GM18499 (cell line): ENCODE measurements around the gene MND1.

Experiments
- ATAC-seq: cut with Tn5 transposase; IDR thresholded peaks from one replicate; pipeline ENCODE4 v1.9.1; 2021; ENCODE audit warnings: moderate number of reproducible peaks; ENCODE audit not compliant: insufficient read depth, unreplicated experiment

Gene MND1, protein sequence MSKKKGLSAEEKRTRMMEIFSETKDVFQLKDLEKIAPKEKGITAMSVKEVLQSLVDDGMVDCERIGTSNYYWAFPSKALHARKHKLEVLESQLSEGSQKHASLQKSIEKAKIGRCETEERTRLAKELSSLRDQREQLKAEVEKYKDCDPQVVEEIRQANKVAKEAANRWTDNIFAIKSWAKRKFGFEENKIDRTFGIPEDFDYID

DNA sequence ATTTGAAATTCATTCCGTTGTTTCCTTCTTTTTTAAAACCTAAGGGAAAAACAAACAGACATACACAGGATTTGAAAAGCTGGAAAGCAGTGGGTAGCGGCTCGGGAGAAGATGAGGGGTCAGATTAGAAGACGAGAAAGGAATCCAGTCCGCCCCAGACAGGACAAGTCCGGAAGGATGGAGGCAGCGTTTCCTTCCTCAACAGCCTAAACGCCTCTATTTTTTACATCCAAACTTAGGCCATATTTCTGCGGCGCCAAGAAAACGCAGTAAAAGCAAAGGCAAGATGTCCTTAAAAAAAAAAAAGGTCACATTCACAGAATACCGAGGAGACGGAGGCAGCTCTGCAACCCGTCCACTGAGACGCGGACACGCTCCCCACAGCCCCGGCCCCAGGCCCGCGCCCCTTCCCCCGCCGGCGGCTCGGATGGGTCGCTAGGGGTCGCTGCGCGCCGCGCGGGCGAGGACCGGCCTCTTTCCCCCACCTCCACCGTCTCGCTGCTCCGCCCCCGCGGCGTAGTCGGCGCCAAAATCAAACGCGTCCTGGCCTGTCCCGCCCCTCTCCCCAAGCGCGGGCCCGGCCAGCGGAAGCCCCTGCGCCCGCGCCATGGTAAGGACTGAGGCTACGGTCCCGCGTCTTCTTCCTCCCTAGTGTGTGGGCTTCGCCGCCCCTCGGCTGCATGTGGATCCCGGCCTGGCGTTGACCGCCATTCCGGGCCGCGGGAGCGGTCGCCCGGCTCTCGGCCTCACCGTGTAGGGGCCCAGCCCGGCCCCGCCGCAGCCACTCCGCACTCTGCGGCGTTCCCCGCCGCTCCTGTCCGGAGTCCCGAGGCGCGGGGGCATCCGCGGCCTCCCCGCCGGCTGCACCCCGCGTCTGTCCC, at the start of gene MND1:
Gene MND1, plus strand, starts transcription at position 558 of the 881 bp plus-strand sequence. Its CDS starts 50 bp downstream, at position 608.
- peak; percentile 42 for ATAC-seq

DNA sequence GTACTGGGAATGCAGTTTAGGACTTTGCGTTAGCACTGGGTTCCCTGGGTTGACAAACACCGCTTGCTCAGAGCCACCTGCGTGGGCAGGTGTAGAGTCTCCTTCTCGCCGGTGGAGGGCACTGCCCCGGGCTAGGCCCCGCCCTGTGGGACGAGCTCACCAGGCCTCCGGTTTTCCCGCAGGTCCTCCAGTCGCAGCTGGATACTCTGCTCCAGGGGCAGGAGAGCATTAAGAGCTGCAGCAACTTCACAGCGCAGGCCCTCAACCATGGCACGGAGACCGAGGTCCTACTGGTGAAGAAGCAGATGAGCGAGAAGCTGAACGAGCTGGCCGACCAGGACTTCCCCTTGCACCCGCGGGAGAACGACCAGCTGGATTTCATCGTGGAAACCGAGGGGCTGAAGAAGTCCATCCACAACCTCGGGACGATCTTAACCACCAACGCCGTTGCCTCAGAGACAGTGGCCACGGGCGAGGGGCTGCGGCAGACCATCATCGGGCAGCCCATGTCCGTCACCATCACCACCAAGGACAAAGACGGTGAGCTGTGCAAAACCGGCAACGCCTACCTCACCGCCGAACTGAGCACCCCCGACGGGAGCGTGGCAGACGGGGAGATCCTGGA, 49.2 kb upstream of the MND1 start:
- no peak for ATAC-seq

DNA sequence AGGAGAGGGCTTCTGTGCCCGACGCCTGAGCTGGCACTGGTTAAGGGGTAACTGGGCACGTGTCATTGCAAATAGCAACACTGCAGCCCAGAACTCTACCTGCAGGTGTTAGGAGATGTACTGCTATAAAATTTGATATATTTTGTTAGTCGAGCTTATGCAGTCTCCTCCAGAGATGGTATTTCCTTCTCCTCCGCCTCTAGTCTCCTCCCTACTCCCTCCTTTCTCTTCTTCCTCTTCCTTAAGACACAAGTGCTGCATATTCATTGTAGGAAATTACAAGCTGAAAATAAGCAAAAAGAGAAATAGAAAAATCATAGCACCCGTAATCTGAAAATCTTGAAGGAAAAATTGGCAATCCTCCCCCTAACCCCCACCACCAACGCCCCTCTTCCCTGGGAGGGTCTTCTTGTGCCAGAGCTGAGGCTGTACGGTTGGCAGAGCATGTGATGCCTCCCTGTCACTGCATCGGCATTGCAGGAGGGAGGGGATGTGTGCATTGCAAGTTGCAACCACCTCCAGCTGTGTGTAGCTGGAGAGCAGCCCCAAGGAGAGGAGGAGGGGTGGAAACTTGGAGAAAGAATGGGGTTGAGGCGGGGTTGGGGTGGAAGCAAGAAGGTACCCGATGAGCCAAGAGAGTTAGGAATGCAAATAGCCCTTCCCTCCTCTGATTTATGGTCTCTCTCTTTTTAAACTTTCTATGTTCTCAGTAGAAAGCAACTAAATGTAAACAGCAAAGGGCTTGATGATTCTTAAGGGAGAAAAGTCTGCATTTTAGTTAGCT, 48.3 kb upstream of the MND1 start:
- no peak for ATAC-seq

DNA sequence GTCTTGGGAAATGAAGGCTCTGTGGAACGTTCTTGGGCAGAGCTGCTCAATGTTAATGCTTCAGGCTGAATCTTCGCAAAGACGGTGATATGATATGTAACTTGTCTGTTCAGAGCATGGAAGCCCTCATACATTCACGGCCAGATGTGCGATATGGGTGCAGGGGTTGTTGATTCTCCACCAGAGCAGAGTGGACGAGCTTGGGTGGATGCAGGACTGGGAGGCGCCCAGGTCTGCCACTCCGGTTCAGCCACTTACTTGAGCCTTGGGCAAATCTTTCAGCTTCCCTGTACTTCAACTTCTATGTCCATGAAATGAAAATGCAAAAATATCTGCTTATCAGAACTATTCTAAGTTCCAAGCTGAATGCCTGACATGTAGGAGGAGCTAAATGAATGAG, 47.4 kb upstream of the MND1 start:
- no peak for ATAC-seq

DNA sequence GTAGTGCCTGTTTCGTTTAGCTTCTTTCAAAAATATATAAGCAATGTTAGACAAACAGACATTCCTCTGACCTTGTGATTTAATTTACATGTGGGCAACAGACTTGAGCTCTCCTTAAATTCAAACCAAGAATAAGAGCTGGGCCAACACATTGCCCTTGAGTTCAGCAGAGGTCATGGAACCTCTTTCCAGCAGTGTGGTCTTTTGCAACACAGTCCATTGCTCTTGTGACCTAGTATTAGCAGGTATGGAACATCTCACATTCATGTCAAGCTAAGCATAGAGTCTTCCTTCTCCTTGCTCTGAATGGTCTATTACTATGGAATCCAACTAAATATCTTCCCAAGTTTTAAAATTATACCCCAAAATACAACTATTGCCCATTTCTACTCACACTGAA, 33.7 kb upstream of the MND1 start:
- no peak for ATAC-seq

DNA sequence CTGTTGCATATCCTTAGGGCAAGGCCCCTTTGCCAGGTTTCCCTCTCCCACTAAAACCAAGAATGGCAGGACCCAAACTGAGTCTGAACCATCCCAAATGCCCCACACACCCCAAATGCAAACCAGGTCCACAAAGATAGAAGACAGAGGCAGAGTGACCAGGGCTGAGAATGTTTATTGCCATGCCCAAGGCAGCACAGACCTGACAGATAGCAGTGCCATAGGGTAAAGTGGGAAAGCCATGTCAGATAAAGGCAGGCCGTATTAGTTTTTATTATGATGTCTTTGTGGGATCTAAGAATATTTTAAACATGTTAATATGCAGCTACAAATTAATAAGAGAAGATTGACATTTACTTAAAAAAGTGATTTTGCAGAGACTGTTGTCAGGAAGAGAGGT, 29.6 kb upstream of the MND1 start:
- ATAC-seq: no peak

DNA sequence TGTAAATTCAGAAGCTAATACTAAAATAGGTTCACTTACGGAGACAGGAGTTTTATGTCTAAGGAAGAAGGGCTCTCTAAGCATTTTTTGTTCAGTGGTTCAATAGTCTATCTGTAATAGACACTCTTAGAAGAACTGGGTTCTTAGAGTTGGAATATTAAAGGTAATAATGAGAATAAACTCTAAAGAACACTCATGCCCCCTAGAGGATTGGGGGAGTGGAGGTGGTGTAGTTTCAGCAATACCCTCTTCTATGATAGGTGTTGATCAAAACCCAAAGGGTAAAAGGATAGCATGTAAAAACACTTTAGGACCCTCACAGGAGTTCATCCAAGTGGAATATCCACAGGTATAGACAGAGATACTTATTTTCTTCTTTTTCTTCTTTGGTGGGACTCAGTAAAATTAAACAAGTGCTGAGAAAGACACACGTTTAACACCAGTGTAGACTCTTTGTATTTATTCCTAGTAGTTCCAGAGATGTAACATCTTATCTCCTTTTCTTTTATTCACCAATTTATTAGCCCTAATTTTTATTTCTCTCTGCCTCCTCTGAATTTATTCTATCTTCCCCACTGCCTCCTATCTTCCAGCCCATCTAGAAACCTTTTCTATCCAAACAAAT, 25.7 kb upstream of the MND1 start:
- ATAC-seq: no peak

DNA sequence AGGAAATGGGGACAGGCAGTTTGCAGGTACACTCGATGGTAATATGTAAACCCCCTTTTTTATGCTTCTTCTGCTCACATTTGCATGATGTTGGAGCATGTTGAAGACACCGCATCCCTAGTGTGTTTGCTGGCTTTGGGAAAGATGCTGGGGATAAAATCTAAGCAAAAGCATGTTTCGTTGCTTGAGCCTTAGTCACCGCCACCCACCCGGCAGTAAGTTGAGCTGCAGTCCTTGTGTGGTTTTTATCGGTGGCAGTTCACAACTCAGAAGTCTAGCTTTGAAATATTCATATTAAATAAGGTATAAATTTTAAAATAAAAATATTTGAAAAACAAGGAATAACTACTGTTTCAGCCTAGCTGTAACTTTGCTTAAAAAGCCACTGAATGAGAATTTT, 21.7 kb upstream of the MND1 start:
- no peak for ATAC-seq

DNA sequence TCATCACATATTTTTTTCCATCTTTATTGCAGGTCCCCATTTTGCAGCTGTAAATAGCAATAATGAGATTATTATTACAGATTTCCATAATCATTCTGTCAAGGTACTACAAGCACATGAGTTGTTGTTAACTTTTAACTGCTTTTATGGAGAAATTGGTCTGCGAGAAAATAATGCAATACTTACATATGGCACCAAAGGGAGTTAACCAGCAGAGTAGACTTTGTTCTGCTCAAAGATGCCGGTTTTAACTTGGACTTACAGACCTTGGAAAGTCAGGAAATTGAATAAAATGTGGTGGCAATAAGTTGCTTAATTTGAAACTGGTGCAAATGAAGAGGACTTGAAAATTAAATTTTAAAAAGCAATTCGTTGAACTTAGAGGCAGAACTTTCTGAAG, 20.4 kb upstream of the MND1 start:
- no peak for ATAC-seq

DNA sequence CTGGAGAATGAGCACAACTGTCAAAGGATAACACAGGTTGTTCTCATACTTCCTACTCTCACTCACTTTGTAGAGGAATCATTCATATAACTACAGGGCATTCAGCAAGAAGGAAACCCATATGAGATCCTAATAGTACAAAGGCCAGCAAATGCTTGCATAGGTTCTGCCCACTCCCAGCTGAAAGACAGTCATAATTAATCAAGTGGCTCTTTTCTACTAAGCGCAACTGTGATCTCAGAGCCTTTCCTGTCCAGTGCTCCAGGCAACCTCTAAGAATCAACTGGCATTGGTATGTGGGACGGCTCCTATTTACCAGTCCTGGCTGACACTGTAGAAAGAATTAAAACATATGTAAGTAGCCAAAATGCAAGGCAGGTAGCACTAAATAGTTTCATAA, 18.9 kb upstream of the MND1 start:
- no peak for ATAC-seq

DNA sequence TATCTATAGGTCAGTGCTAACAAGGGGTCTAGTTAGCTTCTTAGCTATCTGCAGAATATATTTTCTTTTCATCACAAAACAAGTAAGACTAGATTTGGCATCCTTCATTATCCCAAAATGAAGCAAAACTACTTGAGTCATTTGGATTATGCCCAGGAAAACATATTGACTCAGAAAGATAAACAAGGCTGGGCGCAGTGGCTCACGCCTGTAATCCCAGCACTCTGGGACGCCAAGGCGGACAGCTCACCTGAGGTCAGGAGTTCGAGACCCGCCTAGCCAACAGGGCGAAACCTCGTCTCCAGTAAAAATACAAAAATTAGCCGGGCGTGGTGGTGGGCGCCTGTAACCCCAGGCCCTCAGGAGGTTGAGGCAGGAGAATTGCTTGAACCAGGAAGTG, 18.0 kb upstream of the MND1 start:
- ATAC-seq: no peak

DNA sequence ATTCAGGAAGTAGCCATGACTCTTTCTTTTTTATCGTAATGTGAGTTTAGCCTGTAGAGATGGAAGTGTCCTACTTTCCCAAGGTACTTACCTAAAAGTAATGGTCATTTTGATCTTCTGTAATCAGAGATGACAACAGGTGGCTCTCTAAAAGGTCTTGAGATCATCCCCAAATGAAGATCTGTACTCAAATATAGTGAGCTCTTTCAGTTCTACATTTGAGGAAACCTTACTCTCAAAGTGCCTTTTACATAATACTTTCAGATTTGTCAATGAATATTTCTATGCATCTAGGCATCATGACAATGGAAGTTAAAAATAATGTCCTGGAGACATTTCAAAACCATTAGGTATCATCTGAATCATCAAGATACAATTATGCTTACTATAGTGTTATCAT, 17.2 kb upstream of the MND1 start:
- no peak for ATAC-seq

DNA sequence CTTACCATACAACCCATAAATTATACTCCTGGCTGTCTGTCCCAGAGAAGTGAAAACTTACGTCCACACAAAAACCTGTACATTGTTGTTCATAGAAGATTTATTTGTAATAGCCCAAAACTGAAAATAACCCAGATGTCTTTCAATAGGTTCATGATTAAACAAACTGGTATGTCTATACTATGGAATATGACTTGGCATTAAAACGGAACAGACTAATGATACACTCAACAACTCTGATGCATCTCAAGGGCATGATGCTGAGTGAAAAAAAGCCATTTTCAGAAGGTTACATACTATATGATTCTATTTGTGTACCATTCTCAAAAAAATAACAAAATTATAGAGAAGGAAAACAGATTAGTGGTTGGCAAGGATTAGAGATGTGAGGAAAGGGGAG, 11.6 kb upstream of the MND1 start:
- no peak for ATAC-seq

DNA sequence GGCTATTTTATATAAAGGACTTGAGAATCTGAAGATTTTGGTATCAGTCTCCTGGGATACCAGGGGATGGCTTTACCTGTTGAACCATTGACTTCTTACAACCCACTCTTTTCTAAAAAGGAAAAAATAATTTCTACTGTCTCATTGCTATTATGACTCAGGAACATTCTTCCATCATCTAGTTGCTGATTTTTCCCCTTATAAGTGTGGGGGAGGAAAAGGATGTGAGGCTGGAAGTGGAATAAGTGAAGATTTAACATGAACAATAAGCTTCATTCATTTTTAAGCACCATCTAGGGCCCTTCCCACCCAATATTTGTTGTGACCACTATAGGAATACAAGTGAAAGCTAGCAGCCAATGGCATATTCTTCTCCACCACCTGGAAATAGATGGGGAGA, 10.6 kb upstream of the MND1 start:
- ATAC-seq: no peak

DNA sequence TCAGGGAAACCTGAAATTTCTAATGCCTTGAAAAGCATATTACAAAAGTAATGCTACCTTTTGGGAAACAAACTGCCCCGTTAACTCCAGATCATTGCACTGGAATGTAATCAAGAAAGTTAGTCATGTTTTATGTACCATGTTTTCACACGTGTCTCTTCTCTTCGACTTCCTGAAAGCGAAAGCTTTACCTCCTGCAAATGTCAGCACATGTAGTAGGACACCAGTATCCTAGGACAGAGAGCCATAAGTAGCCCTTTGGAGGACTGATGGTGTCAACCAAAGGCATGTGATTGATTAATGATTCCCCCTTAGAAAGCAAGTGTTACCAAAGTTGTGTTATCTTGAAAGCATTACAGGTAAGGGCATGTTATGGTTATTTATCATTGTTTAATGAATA, 8.8 kb upstream of the MND1 start:
- no peak for ATAC-seq

DNA sequence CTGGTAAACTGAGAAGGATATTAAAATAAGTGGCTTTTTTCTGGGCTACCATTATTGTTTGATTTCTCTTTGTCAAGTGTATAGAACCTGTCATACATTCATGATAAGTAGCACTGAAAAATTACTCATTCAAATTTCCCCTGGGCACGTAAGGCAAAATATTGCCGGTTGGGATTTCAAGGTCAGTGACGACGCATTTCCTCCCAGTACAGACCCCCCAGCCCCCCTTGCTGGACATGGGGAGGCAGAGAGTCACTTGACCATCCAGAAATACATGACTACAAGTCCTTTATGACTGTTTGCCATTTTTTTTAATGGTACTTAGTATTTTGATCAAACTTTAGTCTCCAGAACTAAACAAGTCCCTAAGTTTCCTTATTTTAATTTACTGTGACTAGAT, 6.8 kb upstream of the MND1 start:
- ATAC-seq: no peak

DNA sequence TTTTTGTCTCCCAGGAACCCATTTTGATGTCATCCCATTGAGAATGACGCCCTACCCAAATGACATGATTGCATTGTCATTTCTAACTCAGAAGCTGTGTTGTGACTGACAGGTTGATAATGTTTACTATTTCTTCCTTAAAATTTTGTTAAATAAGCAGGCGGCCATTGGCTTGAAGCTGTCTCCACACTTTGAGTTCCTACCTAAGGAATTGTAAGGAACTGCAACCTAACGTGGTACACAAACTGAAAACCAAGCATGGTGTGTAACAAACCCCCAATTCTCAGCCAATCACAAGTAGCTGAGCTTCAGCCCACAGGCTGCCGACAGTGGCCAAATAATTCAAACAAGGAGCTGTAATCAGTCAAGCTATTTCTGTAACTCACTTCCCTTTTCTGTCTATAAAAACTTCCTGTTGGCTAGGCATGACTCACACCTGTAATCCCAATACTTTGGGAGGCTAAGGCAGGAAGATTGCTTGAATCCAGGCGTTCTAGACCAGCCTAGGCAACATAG, 2.9 kb upstream of the MND1 start:
- ATAC-seq: no peak

DNA sequence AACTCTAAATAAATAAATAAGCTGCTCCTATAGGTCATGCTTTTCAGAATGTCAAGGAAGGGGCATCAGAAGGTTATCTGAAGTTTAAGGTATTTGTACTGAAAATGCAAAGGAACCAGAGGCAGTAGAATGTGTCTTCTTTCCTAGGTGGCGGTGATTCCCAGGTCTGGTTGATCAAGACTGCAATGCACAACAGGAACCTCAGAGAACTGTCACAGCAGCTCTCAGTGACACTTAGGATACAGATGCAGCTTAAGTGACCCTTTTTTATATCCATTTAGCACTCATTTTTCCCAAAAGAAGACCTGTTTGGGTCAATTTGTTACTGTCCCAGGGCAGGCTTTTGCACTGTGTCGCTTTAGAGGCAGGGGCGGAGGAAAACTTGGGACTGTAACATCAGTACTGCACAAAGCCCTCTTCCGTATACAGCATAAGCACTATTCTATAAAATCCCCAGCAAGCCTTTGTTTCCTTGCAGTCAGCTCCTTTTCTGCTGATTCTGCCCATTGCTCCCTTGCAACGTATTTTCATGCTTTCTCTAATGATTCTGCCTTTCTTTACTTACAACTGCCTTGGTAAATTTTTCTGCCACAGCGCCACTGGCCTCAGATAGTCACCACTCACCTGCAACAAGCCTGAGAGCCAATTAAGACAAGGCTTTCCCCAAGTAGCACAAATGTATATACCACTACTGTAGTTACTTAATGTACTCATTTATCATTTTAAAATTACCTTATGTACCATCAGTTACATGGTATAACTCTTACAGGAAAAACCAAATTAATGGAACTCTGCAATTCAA, 1.5 kb upstream of the MND1 start:
- ATAC-seq: no peak
